Hepatocyte (in vitro differentiated cells): Measurements from ENCODE around the gene TAF8.

ENCODE experiments used
- CTCF ChIP-seq: fragments of 200-600 bp; sonication (generic); IDR thresholded peaks from 2 replicates; pipeline ENCODE4 v1.5.1; 2016; ENCODE audit warnings: antibody characterized with exemption, mild to moderate bottlenecking; ENCODE audit not compliant: poor library complexity
- EZH2 ChIP-seq: fragments of 200-600 bp; sonication (generic); IDR thresholded peaks from 2 replicates; pipeline ENCODE4 v1.6.1; 2016; ENCODE audit warnings: antibody characterized with exemption, mild to moderate bottlenecking, borderline replicate concordance
- EZH2phosphoT487 ChIP-seq: fragments of 200-600 bp; sonication (generic); IDR thresholded peaks from one replicate; pipeline ENCODE4 v1.6.1; 2018; ENCODE audit warnings: antibody characterized with exemption, mild to moderate bottlenecking, low read depth, moderate library complexity; ENCODE audit not compliant: unreplicated experiment, severe bottlenecking

DNA sequence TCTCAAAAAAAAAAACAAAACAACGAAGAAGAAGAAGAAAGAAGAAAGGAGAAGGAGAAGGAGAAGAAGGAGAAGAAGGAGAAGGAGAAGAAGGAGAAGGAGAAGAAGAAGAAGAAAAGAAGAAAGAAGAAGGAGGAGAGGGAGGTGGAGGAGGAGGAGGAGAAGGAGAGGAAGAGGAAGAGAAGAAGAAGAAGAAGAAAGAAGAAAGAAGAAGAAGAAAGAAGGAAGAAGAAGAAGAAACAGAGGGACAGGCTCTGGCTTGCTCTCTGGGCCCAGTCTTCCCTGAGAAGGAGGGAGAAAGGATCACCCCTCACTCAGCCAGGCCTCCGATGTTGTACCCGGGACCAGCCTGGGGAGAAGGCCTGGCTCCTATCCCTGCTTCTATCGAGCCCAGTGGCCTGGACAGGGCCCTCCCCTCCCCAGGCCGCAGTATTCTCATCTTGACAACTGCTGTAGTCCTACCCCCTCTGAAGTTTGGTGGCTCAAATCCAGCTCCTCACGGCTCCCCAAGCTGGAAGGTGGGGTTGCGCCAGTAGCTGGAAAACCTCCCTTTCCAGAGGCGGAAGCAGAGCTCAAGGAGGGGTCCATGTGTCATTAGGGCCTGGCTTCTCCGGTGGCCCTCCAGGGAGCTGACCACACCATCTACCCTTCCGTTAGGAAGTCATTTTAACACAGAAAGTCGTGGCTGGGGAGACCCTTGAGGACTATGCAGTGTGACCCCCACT lies 73.2 kb downstream of the TAF8 start:
- TF ChIP-seq CTCF (no peak), EZH2 (no peak), EZH2phosphoT487 (no peak)
